Cerebellar nuclear complex (tissue), 1 donor: ENCODE results near the gene SUV39H1.

Experiments
- DNase-seq, 2 experiments: peaks; one replicate each; lab custom pipeline; 2025; lab: John Stamatoyannopoulos, UW

The SUV39H1 gene

DNA sequence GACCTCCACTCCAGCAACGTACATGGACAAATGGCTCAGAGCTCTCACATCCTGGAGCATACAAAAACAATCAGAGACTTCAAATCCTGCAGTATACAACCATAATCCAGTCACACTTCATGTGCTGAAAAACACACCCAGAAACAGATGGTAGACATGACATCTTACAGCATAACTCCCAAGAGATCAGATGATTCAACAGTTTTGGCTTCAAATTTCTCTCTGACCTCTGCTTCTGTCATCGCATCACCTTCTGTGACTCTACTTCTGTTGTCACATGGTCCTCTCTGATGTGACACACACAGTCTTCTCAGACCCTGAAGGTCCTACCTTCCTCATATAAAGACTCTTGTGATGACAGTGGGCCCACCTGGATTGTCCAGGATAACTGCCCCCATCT is 18.5 kb downstream of the SUV39H1 start:
- no peak for DNase-seq

DNA sequence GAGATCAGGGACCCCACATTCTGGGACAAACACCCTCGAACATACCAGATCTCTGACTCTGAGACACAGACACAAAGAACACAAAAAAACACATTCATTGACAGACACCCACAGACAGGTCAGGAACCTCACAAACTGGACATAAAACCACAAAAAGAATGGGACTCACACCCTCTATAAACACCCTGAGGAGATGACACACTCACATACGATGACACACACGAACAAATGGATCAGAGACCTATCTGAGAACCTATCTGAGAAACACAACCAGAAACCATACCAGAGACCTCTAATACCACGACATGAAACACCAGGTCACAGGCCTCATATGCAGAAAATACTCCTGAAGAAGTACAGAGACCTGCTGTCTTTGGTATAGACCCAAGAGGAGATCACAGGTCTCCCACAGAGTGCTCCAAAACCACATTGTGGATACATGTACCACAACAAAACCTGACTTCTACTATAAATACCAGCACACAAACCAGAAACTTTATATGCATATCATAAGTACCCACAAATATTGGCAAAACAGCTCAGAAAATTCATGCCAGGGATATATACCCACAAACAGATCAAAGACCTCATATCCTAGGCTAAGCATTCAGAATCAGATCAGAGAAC is 19.5 kb downstream of the SUV39H1 start:
- DNase-seq: no peak

DNA sequence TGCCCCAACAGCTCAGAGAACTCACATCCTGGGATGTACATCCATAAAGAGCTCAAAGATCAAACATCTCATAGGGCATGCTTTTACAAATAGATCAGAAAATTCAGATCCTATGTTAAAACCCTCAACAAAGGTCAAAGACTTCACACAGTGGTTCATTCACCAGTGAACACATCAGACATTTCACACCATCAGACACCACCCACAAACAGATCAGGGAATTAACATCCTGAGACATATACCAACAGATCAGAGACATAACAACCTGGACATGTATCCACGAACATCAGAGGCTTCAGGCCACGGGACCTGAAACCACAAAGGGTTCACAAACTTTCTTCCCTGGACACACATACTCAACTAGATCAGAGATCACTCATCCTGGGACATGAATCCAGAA is 23.4 kb downstream of the SUV39H1 start:
- no peak for DNase-seq

DNA sequence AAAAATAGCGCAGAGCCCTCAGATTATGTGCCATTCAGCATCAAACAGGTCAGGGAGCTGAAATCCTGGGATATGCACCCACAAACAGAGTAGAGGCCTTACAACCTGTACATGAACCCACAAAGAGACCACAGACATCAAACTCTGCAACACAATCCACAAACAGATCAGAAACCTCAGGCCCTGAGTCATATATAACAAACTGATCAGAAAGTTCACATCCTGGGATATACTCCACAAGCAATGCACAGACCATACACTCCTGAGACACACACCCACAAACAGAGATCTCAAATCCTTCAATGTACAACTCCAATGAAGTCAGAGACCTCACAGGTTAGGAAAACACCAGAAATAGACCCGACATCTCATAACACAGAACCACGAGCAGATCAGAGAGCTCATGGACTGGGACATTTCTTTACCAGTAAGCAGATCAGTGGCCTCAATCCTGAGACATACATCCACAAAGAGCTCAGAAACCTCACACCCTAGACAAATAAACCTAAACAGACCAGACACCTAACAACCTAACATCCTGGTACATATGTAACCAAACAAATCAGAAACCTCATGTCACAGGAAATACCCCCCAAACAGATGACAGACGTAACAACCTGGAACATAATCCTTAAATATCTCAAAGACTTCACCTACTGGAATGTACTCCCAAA is 24.2 kb downstream of the SUV39H1 start:
- DNase-seq: no peak

DNA sequence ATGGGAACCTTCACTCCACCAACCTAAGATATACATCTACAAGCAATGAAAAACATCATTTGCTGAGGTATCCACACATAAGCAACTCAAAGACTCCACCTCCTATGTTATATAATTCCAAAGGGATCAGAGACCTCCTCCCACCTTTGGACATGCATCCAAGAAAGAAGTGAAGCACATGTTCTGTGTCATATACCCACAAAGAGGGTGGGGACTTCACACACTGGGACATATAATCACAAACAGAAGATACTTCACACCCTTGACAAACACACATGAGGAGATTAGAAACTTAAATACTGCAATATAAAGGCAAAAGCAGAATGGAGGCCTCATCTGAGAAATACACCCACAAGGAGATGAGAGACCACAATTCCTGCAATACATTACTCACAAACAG is 25.4 kb downstream of the SUV39H1 start:
- DNase-seq: no peak

DNA sequence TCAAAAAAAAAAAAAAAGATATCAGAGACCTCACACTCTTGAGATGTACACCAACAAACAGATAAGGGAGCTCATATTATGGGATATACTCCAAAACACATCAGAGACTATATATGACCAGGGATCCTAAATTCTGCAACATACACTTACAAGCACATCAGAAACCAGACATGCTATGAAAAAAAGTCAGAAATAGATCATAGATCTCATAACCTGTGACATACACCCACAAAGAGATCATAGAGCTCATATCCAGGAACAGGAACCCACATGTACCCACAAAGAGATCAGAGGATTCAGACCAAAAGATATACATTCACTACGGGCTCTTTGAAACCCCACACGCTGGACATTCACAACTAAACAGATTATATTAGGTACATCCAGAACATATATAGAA is 30.1 kb downstream of the SUV39H1 start:
- DNase-seq: no peak

DNA sequence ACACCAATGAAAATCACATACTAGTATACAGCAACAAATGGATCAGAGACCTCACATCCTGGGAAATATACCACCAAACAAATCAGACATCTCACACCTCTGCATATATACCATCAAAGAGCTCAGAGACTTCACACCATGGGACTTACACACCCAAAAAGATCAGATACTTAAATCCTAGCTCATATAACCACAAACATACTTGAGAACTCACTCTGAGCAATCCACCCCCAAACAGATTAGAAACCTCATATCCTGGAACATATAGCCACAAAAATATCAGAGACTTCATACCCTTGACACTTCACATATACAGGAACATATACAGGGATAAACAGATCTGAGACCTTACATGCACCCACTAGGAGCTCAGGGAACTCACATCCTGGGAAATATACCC is 32.1 kb downstream of the SUV39H1 start:
- DNase-seq: no peak

DNA sequence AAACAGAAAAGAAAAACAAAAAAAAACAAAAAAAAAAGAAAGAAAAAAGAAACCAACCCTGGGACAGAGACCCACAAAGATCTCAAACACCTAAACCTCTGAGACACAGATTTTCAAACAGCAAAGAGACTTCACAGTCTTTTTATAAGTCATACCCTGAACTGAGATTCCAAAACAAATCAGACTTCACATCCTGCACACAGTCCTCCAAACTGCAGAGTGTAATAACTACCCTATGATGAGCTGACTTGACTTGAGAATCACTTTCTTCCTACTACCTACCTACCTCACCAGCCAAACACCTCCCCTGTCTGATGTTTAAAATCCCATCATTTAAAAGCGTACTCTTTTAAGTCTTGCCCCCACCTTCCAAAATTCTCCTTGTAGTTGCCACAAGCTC is 39.8 kb downstream of the SUV39H1 start:
- no peak for DNase-seq

DNA sequence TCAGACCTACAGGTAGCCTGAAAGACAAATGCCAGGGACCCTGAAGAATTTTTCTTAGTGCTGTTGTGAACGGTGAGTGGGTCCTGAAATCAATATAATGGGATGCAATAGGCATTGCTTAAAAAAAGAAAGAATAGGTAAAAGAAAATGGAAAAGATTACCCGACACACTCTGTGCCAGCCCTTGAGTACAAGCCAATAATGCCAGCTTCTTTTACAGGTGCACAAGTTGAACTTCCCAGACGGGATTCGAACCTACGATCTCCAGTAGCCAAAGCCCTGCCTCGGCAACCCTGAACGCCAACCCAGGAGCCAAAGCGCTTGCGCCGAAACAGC is 40.3 kb downstream of the SUV39H1 start:
- no peak for DNase-seq

DNA sequence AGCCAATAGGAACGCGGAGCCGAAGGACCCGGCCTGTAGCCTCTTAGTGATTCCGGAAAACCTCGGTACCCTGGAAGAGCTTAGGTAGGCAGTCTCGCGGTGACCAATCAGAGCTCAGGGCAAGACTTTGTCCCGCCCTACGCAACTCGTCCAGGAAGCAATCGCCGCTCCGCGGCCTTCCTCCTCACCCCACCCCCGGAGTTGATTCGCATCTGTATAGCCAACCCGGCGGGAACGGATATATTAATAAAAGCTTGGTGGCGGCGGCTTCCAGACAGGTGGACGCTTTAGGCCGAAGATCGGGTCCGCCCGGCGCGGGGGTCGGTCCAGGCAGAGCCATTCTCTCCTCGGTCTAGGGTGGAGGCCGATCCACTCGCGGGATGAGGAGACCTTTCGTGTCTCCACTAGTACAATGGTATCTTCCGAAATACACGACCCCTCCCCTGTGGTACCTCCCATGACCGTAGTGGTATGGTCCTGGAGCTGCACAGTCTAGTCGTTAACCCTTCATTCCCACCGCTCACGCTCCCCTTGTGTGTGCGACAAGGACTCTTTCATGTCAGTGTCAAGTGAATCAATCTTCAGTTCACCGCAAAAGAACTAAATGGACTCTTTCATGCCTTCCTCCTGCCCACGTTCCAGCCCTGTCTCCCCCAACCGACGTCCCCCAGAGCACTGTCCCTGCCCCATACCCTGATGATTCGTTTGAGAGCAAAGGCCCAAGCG is 40.8 kb downstream of the SUV39H1 start:
- peak; percentile 62 to 73 for DNase-seq

DNA sequence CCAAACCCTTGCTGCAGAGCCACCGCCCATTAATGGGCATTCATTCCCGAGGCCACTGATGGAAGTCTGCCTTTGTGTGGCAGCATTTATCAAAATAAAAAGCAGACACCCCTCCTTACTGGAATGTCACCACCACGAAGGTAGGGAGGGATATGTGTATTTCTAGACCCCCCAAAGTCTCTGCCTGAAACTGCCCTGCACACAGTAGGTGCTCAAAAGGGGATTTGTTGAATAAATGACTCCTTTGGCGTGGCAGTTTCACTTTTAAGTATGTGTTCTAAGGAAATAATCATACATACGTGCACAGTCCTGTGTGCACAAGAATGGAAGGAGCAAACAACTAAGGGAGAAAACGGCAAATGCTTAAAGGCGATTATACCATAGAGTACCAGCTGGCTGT is 41.4 kb downstream of the SUV39H1 start:
- no peak for DNase-seq

DNA sequence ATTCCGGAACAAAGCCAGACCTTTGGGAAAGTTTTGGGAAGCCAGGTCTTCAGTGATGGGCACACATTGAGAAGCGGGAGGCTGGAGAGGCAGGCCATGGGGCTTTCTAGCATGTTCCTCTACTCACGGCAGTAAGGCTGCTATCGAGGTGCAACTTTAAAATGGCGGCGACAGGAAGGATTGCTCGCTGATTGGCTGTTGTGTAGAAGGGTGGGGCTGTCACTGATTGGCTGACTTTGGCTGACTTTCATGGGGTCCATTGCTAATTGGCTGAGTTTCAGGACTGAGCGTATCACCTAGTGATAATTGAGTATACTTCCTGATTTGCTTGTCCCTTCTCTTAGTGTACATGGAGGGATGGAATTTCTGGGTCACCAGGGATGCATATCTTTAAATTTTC is 45.3 kb downstream of the SUV39H1 start:
- DNase-seq: no peak

DNA sequence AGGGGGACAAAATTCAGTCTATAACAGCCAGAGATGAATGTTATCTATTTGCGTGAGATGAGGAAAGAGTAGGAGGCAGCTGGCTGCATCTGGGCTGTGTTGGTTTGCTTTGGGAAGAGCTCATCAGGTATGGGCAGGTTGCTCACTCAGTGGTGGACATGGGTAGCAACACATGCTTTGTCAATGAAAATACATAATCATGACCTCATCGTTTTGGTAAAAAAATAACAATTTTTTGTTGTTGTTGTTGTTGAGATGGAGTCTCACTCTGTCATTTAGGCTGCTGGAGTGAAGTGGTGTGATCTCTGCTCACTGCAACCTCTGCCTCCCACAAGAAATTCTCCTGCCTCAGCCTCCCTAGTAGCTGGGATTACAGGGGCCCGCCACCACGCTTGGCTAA is 48.7 kb downstream of the SUV39H1 start:
- DNase-seq: no peak

DNA sequence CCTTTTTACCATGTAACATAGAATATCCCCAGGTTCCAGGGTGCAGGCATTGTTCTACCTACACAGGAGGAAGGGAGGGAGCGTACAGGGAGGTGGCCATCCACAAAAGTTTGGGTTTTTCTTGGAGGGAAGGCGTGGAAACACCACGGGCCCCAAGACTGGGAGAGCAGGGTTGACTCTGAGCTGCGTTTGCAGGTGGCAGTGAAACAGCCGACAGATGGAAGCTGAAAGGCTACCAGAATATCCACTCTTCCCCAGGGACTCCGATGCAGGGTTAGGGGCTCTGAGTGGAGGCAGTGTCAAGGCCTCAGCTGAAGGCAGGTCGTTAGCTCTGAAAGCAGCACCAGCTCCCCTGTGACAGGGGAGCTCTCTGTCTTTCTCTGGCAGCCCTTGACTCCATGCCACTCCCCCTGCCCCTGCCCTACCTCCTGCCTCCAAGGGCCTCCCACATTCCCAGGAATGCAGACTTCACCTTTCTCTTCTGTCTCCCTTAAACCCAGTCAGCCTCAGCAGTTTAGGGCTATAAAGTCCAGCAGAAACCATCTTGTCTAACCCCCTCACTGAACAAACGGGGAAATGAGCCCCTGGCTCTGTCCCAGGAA is 51.0 kb downstream of the SUV39H1 start:
- DNase-seq: no peak

DNA sequence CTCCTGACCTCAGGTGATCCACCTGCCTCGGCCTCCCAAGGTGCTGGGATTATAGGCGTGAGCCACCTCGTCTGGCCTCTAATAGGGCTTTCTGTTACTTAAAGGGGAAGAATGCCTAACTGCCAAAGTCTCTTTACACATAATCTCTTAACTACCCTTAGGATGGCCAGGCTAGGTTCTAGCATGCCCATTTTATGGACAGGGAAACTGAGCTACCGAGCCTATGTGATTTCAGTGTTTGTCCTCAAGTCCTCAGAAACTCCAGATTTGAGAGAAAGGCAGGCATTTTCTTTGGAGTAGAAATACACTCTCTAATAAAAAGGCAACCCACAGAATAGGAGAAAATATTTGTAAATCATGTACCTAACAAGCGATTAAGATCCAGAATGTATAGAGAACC is 52.6 kb downstream of the SUV39H1 start:
- DNase-seq: no peak

DNA sequence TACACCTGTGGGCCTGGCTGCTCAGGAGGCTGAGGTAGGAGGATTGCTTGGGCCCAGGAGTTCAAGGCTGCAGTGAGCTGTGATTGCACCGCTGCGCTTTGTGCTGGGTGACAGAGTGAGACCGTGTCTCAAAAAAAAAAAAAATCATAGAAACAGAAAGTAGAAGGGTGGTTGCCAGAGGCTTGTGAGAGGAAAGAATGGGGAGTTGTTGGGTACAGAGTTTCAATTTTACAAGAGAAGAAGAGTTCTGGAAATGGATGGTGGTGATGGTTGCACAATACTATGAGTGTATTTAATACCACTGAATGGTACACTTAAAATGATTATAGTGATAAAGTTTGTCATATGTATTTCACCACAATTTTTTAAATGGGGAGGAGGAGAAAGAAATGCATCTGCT is 54.8 kb downstream of the SUV39H1 start:
- DNase-seq: no peak

DNA sequence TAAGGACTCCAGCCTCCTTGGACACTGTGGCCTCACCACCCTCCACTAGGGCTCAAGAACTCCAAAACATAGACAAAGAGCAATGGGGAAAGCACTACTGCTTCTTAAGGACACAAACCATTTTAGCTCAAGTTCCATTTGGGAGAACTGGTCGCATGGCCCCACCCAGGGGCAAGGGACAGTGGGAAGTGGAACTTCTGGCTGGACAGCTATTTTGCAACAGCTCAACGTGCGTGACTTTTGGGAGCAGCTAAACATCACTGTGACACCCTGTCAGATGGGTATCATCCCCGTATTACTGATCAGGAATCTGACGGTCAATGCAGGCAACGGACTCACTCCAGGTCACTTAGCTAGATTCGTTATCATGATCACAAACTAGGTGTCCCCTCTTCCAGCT is 56.0 kb downstream of the SUV39H1 start:
- DNase-seq: no peak

DNA sequence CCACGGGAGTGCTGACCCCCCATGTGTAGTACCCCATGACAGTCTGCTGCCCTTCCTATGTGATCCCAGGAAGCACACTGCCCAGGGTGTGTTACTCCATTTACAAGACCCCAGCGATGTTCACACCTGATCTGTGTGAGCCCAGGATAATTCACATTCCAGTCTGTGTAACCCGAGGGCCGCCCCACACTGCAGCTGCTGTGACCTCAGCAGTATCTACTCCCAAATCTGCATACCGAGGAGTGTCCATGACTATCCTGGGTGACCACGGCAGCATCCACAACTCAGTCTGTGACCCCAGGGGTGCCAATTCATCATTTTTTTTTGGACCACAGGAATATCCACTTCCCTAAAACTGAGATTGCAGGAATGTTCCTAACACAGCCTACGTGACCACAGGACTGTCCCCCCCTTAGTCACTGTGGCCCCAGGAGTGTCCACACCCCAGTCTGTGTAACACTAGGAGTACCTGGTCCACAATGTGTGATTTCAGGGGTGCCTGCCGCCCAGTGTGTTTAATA is 57.2 kb downstream of the SUV39H1 start:
- DNase-seq: no peak

DNA sequence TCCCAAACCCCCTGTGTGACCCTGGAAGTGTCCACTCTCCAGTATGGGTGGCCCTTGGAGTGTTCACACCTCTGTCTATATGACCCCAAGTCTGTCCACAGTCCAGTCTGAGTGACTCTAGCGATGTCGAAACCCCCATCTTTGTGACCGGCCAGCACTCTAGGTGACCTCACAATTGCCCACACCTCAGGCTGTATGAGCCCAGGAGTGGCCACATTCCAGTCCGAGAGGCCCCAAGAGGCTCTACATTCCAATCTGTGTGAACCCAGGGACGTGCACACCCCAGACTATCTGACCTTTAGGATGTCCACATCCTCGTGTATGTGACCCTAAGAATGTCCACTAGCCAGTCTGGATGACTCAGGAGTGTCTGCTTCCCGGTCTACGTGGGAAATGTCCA is 57.7 kb downstream of the SUV39H1 start:
- no peak for DNase-seq
